Keratinocyte (primary cell): ENCODE data around the gene GAL. TPM values are rescaled to one million over a fixed set of nuclear protein-coding genes. Genes with fewer than 3 reads are reported as not detected.

Experiments used
- DNase-seq: peaks from one replicate; pipeline ENCODE4 v3.0.0-alpha.2; 2011; ENCODE audit warnings: low read depth, missing footprints, low spot score
- FAIRE-seq: peaks from 2 replicates; lab custom pipeline; 2011; peaks lifted over from hg19 to GRCh38; lab: Jason Lieb, UNC
- H2AFZ ChIP-seq: 2 replicates; pipeline ENCODE4 v1.6.0; 2012; ENCODE audit warnings: low read length, control low read depth, inconsistent platforms; ENCODE audit not compliant: control insufficient read depth
- H3K27ac ChIP-seq: 2 replicates; pipeline ENCODE4 v1.5.1; 2011; ENCODE audit warnings: low read length; ENCODE audit not compliant: control insufficient read depth, insufficient read depth
- H3K27me3 ChIP-seq: 3 replicates; pipeline ENCODE4 v1.6.0; 2011; ENCODE audit warnings: low read length; ENCODE audit not compliant: control insufficient read depth, insufficient read depth; ENCODE audit errors: extremely low read depth
- H3K36me3 ChIP-seq, 2 experiments: 2 replicates in 1 of 2; 3 replicates in 1 of 2; pipeline ENCODE4 v1.5.1; 2011; ENCODE audit warnings: low read length in 2 of 2, mild to moderate bottlenecking in 1 of 2; ENCODE audit not compliant: control insufficient read depth in 2 of 2, insufficient read depth in 2 of 2; ENCODE audit errors: extremely low read depth in 1 of 2
- H3K4me1 ChIP-seq: 3 replicates; pipeline ENCODE4 v1.5.1; 2011; ENCODE audit warnings: low read length; ENCODE audit not compliant: control insufficient read depth, insufficient read depth; ENCODE audit errors: extremely low read depth
- H3K4me2 ChIP-seq: 3 replicates; pipeline ENCODE4 v1.6.0; 2011; ENCODE audit warnings: low read depth, low read length; ENCODE audit not compliant: control insufficient read depth, insufficient read depth; ENCODE audit errors: extremely low read depth
- H3K4me3 ChIP-seq, 3 experiments: fragments of 200-600 bp in 1 of 3; sonication (generic) in 1 of 3; 2 replicates in 2 of 3; 3 replicates in 1 of 3; pipeline ENCODE4 v1.5.1; 2011 to 2016; ENCODE audit warnings: low read length in 3 of 3, mild to moderate bottlenecking in 3 of 3, control low read depth in 2 of 3, inconsistent platforms in 1 of 3, low read depth in 1 of 3, mixed read lengths in 1 of 3, mixed run types in 1 of 3, moderate library complexity in 1 of 3; ENCODE audit not compliant: control insufficient read depth in 2 of 3, insufficient read depth in 2 of 3; ENCODE audit errors: extremely low read depth in 1 of 3
- H3K79me2 ChIP-seq: 2 replicates; pipeline ENCODE4 v1.6.0; 2012; ENCODE audit warnings: low read length; ENCODE audit not compliant: control insufficient read depth, insufficient read depth
- H3K9ac ChIP-seq: 3 replicates; pipeline ENCODE4 v1.6.0; 2011; ENCODE audit warnings: low read length; ENCODE audit not compliant: control insufficient read depth, insufficient read depth; ENCODE audit errors: extremely low read depth
- H3K9me1 ChIP-seq: 3 replicates; pipeline ENCODE4 v1.6.0; 2011; ENCODE audit warnings: low read length; ENCODE audit not compliant: control insufficient read depth, insufficient read depth; ENCODE audit errors: extremely low read depth
- H3K9me3 ChIP-seq: 2 replicates; pipeline ENCODE4 v1.5.1; 2012; ENCODE audit warnings: low read depth, low read length; ENCODE audit not compliant: control insufficient read depth
- H4K20me1 ChIP-seq: 3 replicates; pipeline ENCODE4 v1.6.0; 2011; ENCODE audit warnings: low read length; ENCODE audit not compliant: control insufficient read depth, insufficient read depth; ENCODE audit errors: extremely low read depth
- CTCF ChIP-seq, 3 experiments: IDR thresholded peaks in 1 of 3; conservative IDR thresholded peaks in 1 of 3; optimal IDR thresholded peaks in 1 of 3; 2 replicates in 2 of 3; 3 replicates in 1 of 3; pipeline versions ENCODE3 to v1.5.1; 2011; ENCODE audit warnings: low read length in 3 of 3, mild to moderate bottlenecking in 3 of 3, moderate library complexity in 2 of 3, control low read depth in 1 of 3, inconsistent platforms in 1 of 3; ENCODE audit not compliant: insufficient read depth in 2 of 3; ENCODE audit errors: extremely low read depth in 1 of 3
- EZH2 ChIP-seq: IDR thresholded peaks from one replicate; pipeline ENCODE4 v1.6.1; 2012; ENCODE audit warnings: inconsistent platforms, mild to moderate bottlenecking, low read length, moderate library complexity
- dilution Hi-C: fragments of 300-500 bp; cut with MboI; formaldehyde crosslinking; loops from one replicate; pipeline ENCODE4 v1.7.0; 2020; ENCODE audit warnings: low sequenced_read_pairs; ENCODE audit not compliant: extremely low pct_ligation_motif_present
- polyA plus RNA-seq, 5 experiments: library from polyadenylated mRNA; depleted of rRNA in 3 of 5; stranded (reverse) in 3 of 5; stranded (forward) in 1 of 5; unstranded in 1 of 5; fragments of >200 nt; gene quantifications; 1 replicate in 1 of 5; 2 replicates in 3 of 5; 3 replicates in 1 of 5; pipeline versions ENCODE4 v1.2.1 to v1.2.3, GENCODE V29; 2011 to 2012; ENCODE audit warnings: missing spikeins in 2 of 5, low read depth in 1 of 5, low replicate concordance in 1 of 5

Gene GAL
- polyA plus RNA-seq, 1 donor (not counting 4 experiments of a cell fraction or from before 2014, with no cell fraction given), result 2.2 TPM

- no peak for TF ChIP-seq EZH2
- no peak for TF ChIP-seq CTCF (optimal IDR thresholded peaks at IDR 0.05 in 1 of 3, IDR thresholded peaks at IDR 0.05 in 1 of 3, conservative IDR thresholded peaks at IDR 0.05 in 1 of 3; ENCODE audit: extremely low read depth in 1 of 3, insufficient read depth in 2 of 3, low read length in 3 of 3)
- no peak overlapping the region for H3K9ac ChIP-seq
- dilution Hi-C loops, result no loop called here
- H3K4me2 ChIP-seq, result no peak overlapping the region
- no peaks in the 10 kb centered on the region for H3K4me1 ChIP-seq
- no peaks in the 10 kb centered on the region for H3K9me1 ChIP-seq
- no peaks in the 10 kb centered on the region for H3K36me3 ChIP-seq
- FAIRE-seq (no peak), DNase-seq (no peak)
- peaks cover 1% of the 10 kb centered on the region for H3K9me3 ChIP-seq
- H3K27ac ChIP-seq, result no peak overlapping the region
- no peaks in the 10 kb centered on the region for H4K20me1 ChIP-seq
- no peak overlapping the region for H2AFZ ChIP-seq
- no peaks in the 10 kb centered on the region for H3K27me3 ChIP-seq
- no peaks in the 10 kb centered on the region for H3K79me2 ChIP-seq
- no peak overlapping the region for H3K4me3 ChIP-seq
Measured at GRCh38 chr11:68677432-68677831, 6.9 kb upstream of the GAL start.

- Histone ChIP-seq H3K9me3 (peaks cover 1% of the 10 kb centered on the region), H3K79me2 (no peaks in the 10 kb centered on the region), H3K9ac (no peak overlapping the region), H3K4me1 (no peaks in the 10 kb centered on the region), H3K4me3 (no peak overlapping the region), H3K36me3 (no peaks in the 10 kb centered on the region), H4K20me1 (no peaks in the 10 kb centered on the region), H3K4me2 (no peak overlapping the region), H3K27ac (no peak overlapping the region), H2AFZ (no peak overlapping the region), H3K9me1 (no peaks in the 10 kb centered on the region), H3K27me3 (no peaks in the 10 kb centered on the region)
- FAIRE-seq (no peak), DNase-seq (no peak)
- TF ChIP-seq EZH2, result no peak
- no peak for TF ChIP-seq CTCF (optimal IDR thresholded peaks at IDR 0.05 in 1 of 3, IDR thresholded peaks at IDR 0.05 in 1 of 3, conservative IDR thresholded peaks at IDR 0.05 in 1 of 3; ENCODE audit: extremely low read depth in 1 of 3, insufficient read depth in 2 of 3, low read length in 3 of 3)
- dilution Hi-C loops, result no loop called here
Measured at GRCh38 chr11:68678031-68678441, 6.3 kb upstream of the GAL start.
